Superior temporal gyrus (tissue), 1 donor: ENCODE data around the gene ABLIM3.

Experiments
- DNase-seq: peaks from one replicate; pipeline ENCODE4 v3.0.0-alpha.2; 2016; ENCODE audit errors: extremely low spot score

Gene ABLIM3

DNA sequence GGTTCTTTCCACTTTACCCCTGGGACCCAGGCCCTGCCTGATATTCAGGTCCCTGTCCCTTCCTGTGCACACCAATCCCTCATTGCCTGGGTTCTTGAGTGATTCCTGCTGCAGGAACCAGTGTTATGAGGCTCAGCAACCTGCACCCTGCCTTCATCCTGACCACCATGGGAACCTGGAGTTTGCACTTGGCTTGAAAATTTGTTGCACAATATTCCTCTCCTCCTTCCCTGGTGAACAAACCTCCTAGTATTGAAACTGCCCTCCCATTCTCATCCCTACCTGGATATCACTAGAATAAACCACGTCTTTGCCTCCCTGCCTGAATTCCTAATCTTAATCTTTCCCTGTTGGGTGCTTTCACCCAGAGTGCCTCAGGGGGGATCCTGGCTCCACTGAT is 78.3 kb downstream of the ABLIM3 start:
- no peak for DNase-seq

DNA sequence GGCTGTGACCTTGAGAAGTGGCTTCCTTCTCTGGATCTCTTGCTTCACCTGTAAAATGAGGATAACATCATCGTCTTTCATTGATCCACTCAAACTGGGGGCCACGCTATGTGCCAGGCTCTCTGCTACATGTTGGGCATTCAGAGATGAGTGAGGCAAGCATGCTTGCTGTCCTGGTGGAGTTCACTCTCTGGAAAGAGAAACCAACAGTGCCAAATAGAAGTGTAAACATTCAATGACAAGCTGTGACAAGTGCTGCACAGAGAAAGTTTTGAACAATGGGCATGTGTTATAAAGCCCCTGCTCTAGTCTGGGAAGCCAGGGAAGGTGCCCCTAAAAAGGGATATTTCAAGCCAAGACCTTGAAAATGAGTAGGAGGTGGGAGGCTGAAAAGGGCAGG is 79.5 kb downstream of the ABLIM3 start:
- no peak for DNase-seq

DNA sequence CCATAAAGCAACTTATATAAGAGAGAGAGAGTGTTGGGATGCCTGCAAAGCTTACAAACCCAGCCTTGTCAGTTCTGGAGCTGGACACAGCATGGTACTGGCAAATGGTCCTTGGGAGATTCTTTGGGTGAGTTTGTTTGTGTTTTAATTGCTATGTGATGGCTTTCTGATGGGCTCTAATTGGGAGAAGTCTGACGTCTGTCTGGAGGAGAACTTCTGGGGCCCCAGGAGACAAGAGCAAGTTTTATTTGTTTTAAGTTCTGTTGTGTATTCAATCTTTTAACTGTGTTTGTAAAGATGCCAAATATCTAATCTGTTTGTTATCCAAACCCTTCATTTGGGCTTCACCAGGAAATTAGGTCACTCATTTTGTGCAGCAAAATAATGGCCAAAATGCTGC is 80.0 kb downstream of the ABLIM3 start:
- peak; percentile 20 for DNase-seq

DNA sequence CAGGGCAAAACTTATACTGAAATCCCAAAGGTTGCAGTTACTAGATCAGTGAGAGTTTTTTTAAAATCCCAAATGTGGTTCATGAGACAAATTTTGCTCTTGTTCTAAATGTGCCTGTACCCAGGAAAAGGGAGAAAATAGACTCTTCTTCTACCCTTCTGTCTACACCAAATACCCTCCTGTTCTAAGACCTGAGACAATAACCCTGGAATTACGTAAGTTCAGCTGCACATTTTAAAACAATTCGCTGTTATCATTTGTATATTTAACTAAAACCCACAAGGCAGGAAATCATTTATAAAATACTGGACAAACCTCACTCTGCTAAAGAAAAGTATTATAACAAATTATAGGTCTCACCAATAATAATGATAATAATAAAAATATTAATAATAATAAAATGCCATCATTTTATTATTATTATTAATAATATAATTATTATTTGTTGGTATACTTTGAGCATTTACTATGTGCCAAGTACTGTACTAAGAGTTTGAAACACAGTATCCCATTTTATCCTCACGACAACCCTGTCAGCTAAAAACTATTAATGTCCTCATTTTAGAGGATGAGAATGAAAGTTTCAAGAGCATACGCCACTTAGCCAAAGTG is 80.5 kb downstream of the ABLIM3 start:
- DNase-seq: no peak

DNA sequence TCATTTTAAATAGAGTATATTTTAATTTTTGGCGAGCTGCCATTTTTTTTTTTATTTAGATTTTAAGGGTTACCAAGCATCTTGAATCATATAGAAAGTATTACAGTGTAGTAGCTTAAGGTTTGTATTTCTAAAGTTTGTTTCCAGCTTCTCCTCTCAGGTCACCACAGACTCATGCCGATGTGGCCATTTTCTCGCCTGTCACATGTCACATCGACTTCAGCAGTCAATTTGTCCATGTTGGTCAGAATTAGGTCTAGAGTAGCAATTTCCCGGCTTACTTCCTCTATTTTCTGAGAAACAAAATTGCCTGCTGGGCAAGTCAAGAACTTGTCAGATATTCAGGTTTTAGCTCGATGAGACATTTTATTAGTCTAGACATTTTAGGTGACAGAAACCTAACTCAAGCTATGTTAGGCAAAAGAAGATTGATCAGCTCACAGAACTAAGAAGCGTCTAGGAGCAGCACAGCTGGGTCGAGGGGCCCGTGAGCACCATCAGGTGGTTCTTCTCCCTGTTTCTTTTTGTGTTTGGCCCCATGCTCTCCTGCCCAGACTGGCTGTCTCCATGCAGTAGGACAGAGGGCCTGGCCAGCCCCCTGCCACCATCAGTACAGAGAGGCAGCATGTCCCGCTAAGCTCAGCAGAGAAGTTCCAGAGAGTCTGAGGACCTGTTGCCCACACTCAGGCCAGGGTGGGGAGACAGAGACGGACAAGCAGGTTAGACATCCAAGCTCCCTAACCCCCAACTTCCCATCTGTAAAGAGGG is 82.0 kb downstream of the ABLIM3 start:
- peak; percentile 18 for DNase-seq

DNA sequence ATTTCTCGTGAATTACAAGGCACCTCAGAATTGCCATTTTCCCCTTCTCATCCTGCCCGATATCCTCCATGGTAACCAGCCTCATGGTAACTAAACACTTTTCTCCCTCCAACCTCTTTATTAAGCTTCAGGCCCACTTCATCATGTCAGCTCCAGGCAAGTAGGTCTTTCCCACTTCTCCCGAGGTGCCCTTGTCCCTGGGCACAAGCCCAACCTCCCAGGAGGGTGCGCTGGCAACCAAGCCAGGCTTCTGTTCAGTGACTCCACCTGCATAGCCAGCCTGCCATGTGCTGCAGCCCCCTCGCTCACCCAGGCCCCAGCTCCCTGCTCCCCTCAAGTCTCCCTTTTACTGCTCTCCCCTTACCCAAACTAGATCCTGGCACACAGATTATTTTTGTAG is 83.0 kb downstream of the ABLIM3 start:
- no peak for DNase-seq

DNA sequence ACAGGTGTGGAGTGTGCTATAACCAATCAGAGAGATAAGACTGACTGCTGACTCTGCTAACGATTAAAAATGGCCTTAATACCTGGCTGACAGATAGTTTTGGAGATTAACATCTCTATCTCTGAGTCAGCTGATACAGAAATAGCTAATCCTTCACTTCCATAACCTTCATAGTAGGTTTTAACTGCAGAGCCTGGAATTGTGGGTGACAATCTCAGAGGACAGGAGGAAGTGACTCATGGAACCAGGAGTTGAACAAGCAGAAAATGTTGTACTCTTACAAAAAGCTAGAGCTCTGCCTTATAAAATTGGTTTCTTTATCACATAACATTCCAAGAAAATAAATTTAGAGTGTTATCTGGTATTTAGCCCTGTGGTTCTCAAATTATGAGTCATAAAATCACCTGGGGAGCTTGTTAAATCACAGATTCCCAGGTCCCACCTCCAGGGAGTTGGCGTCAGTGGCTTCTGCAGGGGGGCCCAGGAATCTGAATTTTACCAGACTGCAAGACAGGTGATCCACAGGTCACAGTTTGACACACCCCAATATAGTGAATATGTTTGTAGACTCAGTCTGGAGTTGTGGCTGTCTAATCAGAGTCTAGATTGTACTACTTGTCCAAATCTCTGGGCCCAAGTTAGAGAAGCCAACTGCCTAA is 86.0 kb downstream of the ABLIM3 start:
- DNase-seq: peak; percentile 21

DNA sequence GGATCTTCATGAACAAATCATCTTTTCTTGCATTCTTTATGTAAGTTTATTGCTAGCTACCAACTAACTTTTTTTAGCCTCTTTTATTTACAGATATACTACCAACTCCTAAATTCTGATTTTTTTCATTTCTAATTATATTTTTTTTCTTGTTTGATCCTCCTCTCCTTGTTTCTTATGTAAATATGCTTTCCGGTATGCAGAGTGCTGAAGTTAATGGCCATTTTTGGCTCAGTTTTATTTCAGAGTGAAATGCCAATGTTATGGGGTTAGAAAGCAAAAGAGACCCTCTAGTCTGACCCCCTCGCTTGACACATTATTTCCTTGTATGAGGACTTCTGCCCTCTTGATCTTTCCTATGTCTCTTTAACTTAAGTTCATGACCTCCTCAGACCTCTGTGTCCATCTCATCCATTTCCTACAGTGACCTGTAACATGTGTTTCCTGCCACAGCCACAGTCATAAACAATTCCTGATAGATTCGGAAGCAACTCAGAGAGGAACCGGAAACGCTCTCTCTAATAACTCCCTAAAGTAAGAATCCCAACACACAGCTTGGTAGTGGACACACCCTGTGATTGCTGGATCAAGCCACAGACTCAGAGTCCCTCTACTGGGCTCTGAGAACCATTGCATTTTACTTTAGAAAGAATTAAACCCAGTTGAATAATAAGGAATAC is 87.5 kb downstream of the ABLIM3 start:
- DNase-seq: peak; percentile 75

DNA sequence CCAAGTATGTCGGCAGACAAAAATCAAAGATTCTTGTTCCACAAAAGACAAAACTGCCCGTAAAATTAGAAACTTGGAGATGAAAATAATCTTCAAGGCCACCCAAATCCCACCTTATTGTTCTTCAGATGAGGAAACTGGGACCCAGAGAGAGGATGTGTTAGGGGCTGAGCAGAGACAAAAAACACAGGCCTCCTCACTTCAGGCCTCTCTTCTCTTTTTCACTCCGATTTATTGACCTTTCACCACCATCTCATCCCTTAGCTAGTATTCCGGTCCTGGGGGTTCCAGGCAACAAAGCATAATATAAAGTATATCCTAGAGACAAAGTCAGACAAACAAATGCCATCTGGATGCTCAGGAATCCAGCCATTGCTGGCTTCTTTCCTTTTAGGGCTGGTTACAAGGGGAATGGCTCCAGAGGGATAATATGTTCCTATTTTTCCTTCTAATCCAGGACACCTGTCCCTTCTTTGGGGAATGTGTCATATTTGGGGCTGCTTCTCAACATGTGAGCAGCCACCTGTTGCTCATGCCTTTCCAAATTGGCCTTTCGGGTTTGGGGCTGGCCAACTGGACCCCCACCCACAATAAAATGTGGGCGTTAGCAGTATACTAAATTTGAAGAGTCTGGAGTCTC is 88.1 kb downstream of the ABLIM3 start:
- DNase-seq: no peak

DNA sequence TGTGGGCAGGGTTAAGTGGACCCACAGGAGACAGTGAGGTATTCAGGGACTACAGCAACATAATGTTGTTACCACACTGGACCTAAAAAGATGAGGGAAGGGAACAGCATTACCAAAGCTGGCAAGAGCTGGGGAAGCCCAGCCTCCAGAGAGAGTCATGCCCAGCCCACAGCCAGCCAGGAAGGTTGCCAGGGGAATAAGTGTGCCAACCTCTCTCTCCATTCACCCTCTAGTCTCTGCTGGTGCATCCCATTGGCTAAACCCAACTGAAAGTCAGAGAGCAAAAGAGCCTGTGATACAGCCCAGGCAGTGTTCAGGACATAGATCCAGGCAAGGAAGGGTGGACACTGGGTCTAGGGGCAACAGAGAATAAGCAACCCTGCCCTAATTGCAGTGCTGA is 94.5 kb downstream of the ABLIM3 start:
- DNase-seq: peak; percentile 23

DNA sequence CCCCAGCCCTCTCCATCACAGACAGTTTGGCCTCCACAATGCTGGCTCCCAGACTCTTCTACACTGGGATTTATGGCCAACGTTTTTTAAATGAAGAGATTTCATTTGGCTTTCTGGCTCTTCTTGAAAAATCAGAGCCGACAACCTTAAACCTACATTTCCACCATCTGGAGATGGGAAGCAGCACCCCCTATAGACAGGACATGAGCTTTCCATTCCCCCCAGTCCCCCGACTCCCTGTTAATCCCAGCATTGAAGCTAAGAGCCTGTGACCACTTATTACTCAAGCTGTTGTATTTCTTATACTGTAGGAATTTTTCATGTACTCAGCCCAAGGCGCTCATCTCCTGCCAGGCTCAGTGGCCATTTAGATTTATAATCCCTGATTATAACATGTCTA is 96.4 kb downstream of the ABLIM3 start:
- no peak for DNase-seq

DNA sequence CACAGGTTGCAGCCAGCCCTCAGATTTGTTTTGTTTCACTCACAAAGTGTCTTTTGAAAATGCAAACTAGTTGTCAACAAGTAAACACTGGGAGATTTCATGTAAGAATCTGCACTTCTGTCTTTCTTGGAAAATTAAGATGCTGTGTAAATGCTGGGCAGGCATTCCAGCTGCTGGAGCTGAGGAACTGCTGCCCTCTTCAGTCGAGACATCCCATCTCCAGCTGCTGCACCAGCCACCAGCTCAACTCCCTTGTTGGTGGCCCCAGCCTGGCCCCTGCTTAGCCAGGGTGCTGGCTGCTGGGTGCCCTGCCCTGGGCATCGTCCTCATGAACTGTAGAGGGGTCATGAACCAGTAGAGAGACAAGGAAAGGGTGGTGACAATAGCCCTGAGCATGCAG is 97.2 kb downstream of the ABLIM3 start:
- no peak for DNase-seq

DNA sequence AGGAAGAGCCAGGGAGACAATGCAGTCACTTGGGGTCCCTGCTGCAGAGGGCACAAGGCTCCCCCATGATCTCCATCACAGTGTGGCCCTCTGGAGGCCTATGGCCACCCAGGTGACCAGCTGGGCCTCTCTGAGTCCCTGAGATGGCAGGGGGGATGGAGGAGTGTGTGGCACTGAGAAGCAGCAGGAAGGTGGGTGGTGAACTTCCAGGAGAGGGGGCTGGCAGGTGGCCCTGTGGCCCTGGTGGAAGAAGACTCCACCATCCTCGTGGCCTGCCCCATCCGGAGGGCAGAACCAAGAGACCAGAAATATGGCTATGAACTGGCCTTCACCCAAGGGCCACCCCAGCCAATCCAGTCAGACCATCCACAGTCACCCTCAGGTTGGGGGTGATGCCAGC is 98.6 kb downstream of the ABLIM3 start:
- DNase-seq: no peak

DNA sequence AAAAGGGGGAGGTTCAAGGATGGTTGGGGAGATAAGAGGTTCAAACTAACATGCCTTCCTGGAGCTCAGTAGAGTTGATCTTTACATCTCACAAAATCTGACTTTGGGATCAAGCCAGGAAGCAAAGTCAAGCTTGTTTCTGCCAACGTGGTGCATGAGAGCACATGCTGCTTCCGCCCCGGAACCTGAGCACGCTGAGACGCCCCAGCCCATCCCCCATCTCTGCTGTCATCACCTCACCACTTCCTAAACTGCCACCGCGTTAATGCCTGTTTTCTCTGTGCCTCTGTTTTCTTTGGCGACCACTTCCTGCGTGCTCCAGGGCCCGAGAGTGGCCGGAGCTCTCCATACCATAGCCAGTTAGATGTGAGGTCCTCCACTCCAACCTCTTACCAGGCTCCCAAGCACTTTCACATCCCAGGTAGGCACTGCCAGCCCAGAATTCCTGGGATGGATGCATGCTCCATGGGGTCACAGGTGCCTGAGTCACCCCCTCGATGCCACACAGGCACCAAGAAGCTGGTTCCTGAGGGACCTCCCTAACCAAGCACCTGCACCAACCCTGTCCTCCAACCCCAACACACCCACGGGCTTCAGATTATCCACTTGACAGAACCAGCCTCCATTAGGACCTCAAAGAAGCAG is 99.2 kb downstream of the ABLIM3 start:
- DNase-seq: no peak

DNA sequence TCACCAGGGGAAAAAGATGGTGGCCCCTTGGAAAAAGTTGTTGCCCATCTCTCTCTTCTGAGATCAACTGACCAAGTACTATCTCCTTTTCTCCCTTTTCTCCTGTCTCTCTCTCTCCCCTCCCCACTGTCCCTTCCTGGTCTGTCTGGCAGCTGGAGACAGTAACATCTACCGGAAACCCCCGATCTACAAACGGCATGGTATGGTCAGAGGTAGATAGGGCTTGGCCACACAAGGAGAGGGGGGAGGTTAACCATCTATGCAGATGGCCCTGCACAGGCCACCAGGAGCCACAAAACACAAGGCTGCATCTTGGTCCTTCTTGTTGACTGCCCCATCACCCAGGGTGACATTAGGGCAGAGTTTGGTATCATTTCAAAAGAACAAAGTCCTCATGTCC is 101.0 kb downstream of the ABLIM3 start:
- no peak for DNase-seq

DNA sequence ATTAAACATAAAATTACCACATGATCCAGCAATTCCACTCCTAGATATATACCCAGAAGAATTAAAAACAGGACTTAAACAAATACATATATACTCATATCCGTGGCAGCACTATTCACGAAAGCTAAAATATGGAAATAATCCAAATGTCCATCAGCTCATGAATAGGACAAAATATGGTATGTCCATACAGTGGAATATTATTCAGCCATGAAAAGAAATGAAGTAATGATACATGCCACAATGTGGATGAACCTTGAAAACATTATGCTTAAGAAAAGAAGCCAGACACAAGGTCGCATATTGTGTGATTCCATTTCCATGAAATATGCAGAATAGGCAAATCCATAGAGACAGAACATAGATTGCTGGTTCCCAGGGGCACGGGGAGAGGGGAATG is 105.6 kb downstream of the ABLIM3 start:
- no peak for DNase-seq

DNA sequence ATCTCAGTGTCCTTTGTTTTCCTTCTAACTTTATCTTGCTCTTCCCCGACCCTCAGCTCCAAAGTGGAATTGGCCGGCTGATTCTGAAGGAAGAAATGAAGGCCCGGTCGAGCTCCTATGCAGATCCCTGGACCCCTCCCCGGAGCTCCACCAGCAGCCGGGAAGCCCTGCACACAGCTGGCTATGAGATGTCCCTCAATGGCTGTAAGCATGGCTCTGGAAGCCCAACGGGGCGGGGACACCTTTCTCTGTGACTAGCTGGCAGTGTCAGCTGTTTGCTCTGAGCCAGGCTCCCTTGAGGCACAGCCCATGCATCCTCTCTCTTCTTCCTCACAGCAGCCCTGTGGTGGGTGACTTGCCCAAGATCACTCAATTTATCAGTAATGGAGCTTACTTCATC is 106.4 kb downstream of the ABLIM3 start:
- no peak for DNase-seq

DNA sequence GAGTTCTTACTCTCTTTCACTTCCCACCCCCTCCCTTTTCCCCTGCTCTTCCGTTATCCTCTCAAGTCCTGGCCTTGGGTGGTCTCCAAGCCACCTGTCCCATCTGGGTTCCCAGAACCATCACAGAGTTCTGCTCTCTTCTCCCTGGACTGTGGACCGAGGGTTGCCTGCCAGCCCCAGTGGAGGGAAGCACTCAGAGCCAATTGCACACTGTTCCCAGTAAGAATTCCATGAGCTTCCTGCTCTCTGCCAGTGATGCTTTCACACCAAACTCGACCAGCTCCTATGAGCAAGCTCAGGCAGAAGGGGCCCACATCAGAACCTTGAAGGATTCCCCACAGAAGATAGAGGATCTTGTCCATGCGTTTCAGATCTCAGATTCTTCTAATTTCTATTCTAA is 110.3 kb downstream of the ABLIM3 start:
- DNase-seq: no peak

DNA sequence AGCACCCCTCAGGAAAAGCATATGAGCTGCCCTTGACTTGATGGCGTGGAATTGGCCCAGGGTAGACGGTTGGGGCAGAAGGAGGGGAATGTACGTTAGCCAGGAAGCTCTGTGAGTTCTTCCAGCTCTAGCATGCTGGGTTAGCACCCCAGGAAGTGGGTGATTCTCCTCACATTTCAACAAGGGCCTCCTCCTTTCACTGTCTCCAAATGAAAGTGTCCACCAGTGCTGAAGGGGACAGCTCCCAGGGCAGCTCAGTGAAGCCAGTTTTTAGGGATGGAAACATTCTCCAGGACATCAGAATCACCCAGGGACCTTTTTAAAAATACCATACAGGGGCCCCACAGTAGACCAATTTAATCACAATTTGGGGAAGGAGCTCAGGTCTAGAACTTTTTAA is 113.2 kb downstream of the ABLIM3 start:
- DNase-seq: no peak

DNA sequence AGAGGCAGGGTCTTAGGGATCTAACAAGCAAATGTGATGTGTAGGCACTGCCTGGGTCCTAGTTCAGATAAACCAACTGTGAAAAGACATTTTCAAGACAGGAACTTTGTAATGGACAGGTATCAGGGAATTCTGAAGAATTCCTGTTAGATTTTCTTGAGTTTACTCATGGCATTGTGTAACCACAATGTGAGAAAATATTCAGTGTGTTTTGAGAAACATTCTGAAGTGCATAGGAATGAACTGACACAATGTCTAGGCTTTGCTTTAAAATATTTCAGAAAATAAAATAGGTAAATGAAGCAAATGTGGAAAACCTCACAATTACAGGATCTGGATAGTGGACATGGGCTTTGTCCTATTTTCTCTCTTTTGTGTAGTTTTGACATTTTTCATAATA is 115.2 kb downstream of the ABLIM3 start:
- DNase-seq: no peak

DNA sequence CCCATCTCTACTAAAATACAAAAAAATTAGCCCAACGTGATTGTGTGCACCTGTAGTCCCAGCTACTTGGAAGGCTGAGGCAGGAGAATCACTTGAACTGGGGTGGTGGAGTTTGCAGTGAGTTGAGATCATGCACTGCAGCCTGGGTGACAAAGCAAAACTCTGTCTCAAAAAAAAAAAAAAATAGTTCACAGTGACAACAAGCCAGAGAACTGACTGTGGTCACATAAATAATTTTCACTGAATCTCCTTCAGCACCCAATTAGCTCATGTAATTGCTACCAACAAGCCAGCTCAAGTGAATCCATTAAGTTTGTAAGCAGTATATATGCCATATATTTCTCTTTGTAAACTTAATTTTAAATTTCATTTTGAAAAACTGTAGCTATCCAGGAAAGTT is 115.8 kb downstream of the ABLIM3 start:
- DNase-seq: no peak
